ENCODE data around the gene AFF3.
"Not testable (repeated sequence)": the region's sequence is repeated elsewhere in the genome, so short reads cannot be mapped to it uniquely, and the experiment has no call there.

Gene AFF3

DNA sequence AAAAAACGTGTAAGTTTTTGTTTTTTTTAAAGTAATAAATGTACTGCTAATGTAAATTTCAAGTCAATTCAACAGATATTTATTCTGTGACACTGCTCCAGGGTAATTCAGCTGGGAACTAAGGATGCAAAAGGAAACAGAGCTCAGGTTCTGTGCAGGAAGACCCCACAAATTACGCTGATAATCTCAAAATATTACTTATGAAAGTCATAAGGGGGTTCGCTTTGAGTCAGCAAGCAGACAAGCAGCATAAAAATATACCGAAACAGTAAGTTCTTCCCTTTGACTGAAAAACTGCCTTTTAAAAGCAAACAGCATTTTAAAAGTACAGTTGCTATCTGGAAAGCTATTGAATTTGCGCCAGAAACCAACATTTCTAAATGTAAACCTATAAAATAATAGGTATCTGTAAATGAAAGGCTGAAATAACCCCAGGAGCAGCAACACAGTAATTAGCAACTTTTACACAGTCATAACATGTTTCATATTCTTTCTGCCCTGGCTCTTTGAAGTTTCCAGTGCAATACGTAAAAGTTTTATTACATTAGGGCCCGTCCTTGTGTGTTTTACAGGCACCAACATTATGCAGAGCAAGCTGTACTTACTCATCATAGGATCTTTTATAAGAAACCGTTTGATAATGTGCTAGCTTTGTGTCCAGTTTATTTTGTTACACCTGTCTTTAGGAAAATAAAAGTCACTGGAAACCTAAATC is 39.8 kb downstream of the AFF3 start:
- DNase-seq (ENCODE audit: low read depth); H3K4me3 ChIP-seq (ENCODE audit: low read length): not testable (repeated sequence)

DNA sequence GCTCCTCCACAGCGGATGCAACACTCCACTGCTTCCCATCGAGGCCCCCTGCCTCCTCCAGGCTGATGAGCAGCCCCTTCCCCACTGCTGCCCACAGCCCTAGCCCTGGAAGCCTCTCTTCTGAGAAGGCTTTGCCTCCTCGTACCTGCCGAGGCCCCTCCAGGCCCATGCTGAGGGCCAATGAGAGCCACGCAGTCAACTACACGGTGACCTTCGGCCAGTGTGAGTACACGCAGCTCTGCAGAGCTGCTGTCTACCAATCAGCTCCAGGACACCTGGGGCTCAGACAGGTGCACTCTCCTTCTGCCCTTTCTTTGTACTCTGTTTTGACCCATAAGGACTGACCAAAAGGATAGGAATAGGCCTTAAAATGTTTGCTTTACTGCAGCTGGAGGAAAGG is 43.5 kb downstream of the AFF3 start:
- H3K4me3 ChIP-seq (ENCODE audit: low read length); DNase-seq (ENCODE audit: low read depth): not testable (repeated sequence)

DNA sequence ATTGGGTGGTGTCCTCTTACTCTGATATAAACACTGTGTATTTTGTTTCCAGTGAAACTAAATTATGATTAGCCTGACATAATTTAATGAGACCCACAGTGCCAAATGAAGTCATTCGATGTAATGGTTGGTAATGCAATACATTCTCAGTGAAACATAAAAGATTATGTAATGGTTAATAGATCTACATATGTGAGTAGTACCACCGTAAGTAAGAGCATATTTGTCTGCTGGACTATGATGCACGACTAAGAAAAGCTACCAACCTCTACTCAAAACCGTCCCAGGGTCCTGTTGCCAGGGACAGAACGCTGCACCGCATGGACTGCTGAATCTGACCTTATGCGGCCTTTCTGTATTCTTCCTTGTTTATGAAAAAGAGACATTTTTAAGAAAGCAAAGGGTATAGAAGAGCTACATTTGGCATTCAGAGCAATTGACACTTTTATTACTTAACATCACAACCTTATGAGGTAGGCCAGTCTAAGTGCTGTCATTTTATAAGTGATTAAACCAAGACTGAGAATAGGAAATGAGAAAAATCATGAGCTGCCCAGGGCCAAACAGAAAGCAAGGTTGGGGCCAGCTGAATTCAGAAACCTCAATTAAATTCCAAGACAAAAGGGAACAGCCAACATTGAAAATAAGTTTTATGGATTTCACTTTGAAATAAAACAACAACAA is 44.6 kb downstream of the AFF3 start:
- DNase-seq (ENCODE audit: low read depth); H3K4me3 ChIP-seq (ENCODE audit: low read length): not testable (repeated sequence)

DNA sequence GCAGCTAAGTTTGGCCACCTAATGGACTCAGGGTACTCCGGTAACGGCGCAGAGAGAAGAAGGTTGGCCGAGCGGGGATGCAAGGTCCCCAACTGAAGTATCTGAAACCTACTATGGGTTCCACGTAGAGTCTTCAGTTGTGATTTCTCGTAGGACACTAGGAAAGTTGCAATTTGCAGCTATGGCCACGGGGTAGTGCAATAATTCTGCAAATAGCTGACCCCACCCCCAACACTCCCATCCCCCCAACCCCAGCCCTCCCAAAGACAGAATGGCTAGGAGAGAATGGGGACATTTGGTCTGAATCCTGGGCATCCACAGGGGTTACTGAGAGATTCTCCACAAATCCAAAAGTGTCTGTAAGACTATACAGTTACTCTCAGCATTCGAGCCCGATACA is 46.5 kb downstream of the AFF3 start:
- not testable (repeated sequence) for DNase-seq (ENCODE audit: low read depth)

DNA sequence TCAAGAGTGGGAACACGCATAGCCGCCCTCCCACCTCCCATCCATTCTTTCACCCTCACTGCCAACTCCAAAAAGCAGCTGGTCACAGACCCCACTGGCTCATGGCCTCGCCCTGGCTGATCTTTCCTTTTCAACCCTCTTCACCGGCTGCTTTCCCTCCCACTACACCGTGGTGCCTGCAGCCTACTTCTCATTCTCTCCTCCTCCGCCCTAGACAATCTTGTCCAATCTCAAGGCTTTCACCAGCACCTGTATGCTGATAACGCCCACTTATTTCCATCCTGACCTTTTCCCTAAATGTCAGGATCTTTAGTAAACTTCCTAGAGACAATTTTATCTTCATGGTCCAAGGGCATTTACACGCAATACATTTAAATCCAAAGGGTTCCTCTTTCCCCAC is 50.6 kb downstream of the AFF3 start:
- not testable (repeated sequence) for DNase-seq (ENCODE audit: low read depth); H3K4me3 ChIP-seq (ENCODE audit: low read length)

More for the DNA sequence above, 46.5 kb downstream of the AFF3 start:
- not testable (repeated sequence) for H3K4me3 ChIP-seq (ENCODE audit: low read length)

DNA sequence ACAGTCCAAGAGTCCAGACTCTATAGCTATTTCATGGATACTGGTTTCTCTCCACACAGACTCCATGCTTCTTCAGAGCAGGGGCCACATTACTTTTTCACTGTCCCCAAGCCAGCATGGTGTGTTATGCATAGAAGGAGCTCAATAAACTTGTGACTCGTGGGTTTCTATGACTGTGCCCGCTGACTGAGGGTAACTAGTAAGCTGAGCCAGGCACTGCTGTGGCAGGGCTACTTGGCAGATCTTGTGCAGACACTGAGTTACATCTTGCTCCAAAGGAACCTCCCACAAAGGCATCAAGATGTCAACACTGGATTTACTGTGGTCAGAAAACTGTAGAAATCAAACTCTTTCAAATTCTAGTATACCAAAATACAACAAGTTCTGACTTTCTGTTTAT is 56.6 kb downstream of the AFF3 start:
- H3K4me3 ChIP-seq (ENCODE audit: low read length); DNase-seq (ENCODE audit: low read depth): not testable (repeated sequence)

DNA sequence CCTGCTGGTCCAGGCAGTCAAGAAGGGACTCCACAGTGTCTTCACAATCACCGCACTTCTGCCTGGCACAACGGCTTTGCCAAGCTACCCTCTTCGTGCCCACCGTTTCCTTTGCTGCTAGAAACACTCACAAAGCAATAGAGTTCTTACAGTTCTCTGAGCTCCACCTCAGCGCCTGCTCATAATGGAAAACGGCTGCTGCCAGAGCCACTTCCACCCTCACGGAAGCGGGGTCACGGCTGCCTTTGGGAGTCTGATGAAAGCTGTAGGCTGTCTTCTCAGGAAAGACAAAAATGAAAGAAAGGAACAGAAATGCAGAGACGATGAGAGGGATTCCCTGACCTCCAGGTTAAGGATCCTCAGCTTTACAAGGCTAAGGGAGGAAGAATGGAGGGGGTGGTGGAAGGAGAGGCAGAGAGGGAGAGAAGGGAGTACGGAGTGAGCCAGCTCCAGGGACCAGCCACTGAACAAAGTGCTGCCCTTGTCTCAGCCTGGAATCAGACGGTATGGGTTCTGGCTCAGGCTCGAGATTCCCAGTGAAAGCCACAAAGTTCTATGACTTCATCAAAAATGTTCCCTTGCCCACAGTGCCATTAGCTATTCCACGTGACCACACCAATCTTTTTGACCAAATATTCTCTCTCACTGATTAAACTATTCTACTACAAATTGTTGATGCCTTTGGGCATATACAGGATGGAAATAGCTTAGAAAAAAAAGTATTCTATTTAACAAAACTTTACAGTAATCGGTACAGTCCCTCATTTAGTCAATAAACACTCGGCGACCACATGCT is 58.8 kb downstream of the AFF3 start:
- not testable (repeated sequence) for H3K4me3 ChIP-seq (ENCODE audit: low read length)

DNA sequence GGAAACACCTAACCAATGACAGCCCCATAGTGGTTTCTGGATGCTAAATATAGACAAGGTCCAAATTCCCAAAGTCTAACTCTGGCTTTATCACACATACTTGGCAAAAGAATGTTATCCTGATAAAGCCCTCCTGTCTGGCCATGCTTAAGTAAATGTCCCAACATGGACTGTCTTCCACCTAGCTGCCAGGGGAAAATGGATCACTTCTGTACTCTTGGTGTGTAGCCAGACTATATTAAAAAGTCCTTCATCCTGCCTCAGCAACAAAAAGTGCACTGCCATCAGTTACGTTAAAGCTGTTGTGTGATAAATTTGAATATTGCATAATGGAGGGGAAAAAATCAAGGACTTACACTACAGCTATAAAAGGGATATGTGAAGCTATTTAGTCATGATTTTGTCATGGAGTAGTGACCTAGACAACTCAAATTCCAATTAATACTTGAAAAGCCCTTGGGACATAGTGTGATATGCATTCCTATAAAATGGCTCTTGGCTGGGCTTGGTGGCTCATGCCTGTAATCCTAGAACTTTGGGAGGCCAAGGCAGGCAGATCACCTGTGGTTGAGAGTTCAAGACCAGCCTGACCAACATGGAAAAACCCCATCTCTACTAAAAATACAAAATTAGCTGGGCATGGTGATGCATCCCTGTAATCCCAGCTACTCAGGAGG is 60.0 kb downstream of the AFF3 start:
- not testable (repeated sequence) for H3K4me3 ChIP-seq (ENCODE audit: low read length); DNase-seq (ENCODE audit: low read depth)

More for the DNA sequence above, 58.8 kb downstream of the AFF3 start:
- DNase-seq (ENCODE audit: low read depth), result not testable (repeated sequence)

DNA sequence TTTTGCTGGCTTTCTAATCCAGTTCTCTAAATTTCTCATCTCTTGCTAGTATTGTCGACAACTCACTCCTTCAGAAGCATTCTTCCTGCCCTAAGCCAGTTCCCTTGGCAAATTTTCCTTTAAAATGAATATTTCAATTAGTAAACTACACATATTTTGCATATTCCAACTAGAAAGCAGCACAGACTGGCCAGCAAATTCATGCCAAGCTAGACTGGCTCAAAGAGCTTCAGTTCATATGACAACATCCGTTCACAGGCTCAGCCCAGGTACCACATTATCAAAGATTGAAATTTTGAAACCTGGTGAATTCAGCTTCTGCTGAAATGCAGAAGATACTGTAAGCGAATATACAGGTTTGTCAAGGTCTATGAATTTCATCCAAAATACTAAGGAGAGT is 64.5 kb downstream of the AFF3 start:
- no peak for DNase-seq (ENCODE audit: low read depth)
- TF ChIP-seq, protein P1, sequence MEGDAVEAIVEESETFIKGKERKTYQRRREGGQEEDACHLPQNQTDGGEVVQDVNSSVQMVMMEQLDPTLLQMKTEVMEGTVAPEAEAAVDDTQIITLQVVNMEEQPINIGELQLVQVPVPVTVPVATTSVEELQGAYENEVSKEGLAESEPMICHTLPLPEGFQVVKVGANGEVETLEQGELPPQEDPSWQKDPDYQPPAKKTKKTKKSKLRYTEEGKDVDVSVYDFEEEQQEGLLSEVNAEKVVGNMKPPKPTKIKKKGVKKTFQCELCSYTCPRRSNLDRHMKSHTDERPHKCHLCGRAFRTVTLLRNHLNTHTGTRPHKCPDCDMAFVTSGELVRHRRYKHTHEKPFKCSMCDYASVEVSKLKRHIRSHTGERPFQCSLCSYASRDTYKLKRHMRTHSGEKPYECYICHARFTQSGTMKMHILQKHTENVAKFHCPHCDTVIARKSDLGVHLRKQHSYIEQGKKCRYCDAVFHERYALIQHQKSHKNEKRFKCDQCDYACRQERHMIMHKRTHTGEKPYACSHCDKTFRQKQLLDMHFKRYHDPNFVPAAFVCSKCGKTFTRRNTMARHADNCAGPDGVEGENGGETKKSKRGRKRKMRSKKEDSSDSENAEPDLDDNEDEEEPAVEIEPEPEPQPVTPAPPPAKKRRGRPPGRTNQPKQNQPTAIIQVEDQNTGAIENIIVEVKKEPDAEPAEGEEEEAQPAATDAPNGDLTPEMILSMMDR (IDR thresholded peaks at IDR 0.05; ENCODE audit: insufficient read depth, low read depth, low read length, missing control alignments), result no peak
- H3K4me3 ChIP-seq (ENCODE audit: low read length), result no peak overlapping the region

DNA sequence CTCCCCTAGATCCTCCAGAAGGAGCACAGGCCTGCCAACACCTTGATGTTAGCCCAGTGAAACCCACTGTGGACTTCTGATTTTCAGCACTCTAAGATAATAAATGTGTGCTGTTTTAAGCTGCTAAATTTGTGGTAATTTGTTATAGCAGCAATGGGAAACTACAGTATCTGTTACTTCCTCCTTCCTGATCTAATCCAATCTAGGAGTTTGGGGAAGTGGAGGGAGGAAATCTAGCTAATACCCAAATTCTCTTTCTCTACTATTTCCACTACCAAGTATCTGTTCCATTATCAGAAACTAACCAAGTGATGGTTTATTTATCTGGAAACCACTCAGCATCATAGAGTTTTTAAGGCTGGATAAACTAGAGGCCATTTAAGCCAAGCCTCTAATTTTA is 64.9 kb downstream of the AFF3 start:
- TF ChIP-seq, protein P1 (IDR thresholded peaks at IDR 0.05; ENCODE audit: insufficient read depth, low read depth, low read length, missing control alignments), result no peak
- H3K4me3 ChIP-seq (ENCODE audit: low read length), result no peak overlapping the region
- DNase-seq (ENCODE audit: low read depth), result no peak

DNA sequence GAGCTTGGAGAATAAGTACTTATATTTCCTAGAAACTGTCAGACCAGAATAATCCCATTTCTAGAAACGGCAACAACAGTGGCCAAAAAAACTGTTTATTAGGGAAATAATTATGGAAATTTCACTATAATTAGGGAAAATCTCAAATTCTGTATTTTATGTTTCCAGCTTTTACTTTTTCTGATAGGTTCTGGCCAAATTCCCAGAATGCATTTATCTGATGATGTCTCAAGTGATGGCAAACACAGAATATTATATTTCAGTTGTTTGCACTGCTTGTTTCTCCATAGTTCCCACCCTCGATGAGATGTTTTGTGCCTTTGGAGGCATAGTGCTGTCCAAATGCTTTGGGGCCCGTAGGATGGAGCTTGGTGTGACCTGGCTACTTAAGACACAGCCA is 66.9 kb downstream of the AFF3 start:
- TF ChIP-seq, protein P1 (IDR thresholded peaks at IDR 0.05; ENCODE audit: insufficient read depth, low read depth, low read length, missing control alignments), result no peak
- no peak overlapping the region for H3K4me3 ChIP-seq (ENCODE audit: low read length)
- no peak for DNase-seq (ENCODE audit: low read depth)
